NT2/D1 (cell line): Measurements from ENCODE around the gene TTYH2.

Experiments used
- DNase-seq: peaks from one replicate; pipeline ENCODE4 v3.0.0-alpha.2; 2011; ENCODE audit warnings: low read depth, low spot score
- H3K27me3 ChIP-seq: 2 replicates; pipeline ENCODE4 v1.6.0; 2011; ENCODE audit warnings: mild to moderate bottlenecking; ENCODE audit not compliant: insufficient read length, insufficient read depth
- H3K36me3 ChIP-seq: 2 replicates; pipeline ENCODE4 v1.6.1; 2011; ENCODE audit warnings: mild to moderate bottlenecking, low read length, mixed read lengths; ENCODE audit not compliant: insufficient read depth, insufficient read length
- H3K4me1 ChIP-seq: 2 replicates; pipeline ENCODE4 v1.5.1; 2011; ENCODE audit not compliant: insufficient read depth, insufficient read length
- H3K4me3 ChIP-seq: 2 replicates; pipeline ENCODE4 v1.5.1; 2011; ENCODE audit warnings: low read depth; ENCODE audit not compliant: insufficient read length
- H3K9ac ChIP-seq: 2 replicates; pipeline ENCODE4 v1.6.0; 2011; ENCODE audit warnings: low read depth; ENCODE audit not compliant: insufficient read length
- H3K9me3 ChIP-seq: 2 replicates; pipeline ENCODE4 v1.5.1; 2011; ENCODE audit warnings: mild to moderate bottlenecking, low read length; ENCODE audit not compliant: insufficient read depth
- SUZ12 ChIP-seq: IDR thresholded peaks from 2 replicates; pipeline ENCODE4 v1.6.1; 2011; ENCODE audit not compliant: insufficient read length, insufficient read depth; ENCODE audit errors: extremely low read depth
- YY1 ChIP-seq: IDR thresholded peaks from 2 replicates; pipeline ENCODE4 v1.6.1; 2011; ENCODE audit not compliant: insufficient read length, insufficient read depth
- ZNF274 ChIP-seq: IDR thresholded peaks from 2 replicates; pipeline ENCODE4 v1.6.1; 2011; ENCODE audit warnings: mild to moderate bottlenecking, low read depth, low read length

Gene TTYH2

DNA sequence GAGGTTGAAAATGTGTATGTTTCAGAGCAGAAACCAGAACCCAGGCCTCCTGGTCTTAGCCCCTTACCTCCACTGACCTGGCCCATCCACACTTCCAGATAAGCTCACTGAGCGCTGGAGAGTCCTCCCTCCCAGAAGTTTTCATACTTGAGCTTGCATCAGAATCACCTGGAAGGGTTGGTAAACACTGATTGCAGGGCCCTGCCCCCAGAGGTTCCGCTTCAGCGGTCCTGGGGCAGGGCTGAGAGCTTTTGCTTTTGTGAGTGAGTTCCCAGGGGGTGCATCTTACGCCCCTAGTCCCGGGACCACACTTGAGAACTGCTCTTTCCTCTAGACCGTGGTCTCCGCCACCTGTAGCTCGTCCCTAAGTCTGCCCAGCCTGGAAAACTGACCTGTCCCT lies 20.6 kb downstream of the TTYH2 start:
- no peak for TF ChIP-seq ZNF274
- TF ChIP-seq YY1, result no peak
- TF ChIP-seq SUZ12, result no peak
- Histone ChIP-seq H3K36me3 (peaks cover 2% of the 10 kb centered on the region), H3K4me3 (no peak overlapping the region), H3K4me1 (peaks cover 23% of the 10 kb centered on the region), H3K27me3 (no peaks in the 10 kb centered on the region), H3K9me3 (no peaks in the 10 kb centered on the region), H3K9ac (no peak overlapping the region)
- no peak for DNase-seq

DNA sequence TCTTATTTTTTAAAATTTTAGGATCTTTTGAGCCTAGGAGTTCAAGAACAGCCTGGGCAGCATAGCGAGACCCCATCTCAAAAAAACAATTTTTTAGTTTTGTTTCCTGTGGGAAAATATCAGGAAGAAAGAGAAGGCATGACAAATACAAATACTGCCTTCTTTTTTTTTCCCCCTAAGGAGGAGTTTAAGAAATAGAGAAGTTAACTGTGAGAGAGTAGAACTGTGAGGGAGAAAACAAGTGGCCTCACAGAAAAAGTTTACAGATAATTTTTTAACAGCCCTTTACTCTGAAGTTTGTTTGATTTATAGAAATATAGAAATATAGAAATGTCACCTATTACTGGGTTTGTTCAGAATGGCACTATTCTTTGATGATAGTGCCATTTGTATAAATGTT lies 21.1 kb downstream of the TTYH2 start:
- no peak overlapping the region for H3K9ac ChIP-seq
- no peaks in the 10 kb centered on the region for H3K36me3 ChIP-seq
- H3K27me3 ChIP-seq, result no peaks in the 10 kb centered on the region
- H3K9me3 ChIP-seq, result no peaks in the 10 kb centered on the region
- H3K4me3 ChIP-seq, result no peak overlapping the region
- peaks cover 26% of the 10 kb centered on the region for H3K4me1 ChIP-seq
- TF ChIP-seq SUZ12 (no peak), YY1 (no peak), ZNF274 (no peak)
- DNase-seq, result no peak

DNA sequence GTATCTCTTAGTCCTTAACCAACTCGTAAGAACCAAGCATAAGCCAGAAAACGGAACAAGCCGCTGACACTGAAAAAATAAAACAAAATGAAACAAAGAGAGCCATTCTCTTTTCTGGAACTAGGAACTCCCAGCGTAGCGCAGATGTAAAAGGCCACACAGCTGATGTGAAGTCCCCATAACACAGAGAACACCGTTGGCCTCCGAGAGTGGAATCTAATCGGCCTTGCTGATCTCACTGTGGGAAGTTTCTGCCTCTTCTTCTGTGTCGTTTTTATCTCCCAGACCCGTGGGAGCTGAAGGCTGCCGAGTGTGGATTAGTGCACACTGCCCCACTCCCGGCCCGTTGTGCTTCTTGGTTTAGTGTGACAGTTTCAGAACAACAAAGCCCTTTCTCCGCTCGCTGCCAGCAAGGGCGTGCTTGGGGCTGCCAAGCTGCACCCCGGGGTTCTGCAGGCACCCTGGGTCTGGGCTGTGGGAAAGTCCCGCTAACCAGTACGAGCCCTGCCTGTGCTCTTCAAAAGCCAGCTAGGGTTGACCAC lies 21.7 kb downstream of the TTYH2 start:
- Histone ChIP-seq H3K9me3 (no peaks in the 10 kb centered on the region), H3K4me1 (peaks cover 28% of the 10 kb centered on the region), H3K4me3 (no peak overlapping the region), H3K36me3 (no peaks in the 10 kb centered on the region), H3K9ac (no peak overlapping the region), H3K27me3 (no peaks in the 10 kb centered on the region)
- TF ChIP-seq ZNF274 (no peak), YY1 (no peak), SUZ12 (no peak)
- DNase-seq, result no peak

DNA sequence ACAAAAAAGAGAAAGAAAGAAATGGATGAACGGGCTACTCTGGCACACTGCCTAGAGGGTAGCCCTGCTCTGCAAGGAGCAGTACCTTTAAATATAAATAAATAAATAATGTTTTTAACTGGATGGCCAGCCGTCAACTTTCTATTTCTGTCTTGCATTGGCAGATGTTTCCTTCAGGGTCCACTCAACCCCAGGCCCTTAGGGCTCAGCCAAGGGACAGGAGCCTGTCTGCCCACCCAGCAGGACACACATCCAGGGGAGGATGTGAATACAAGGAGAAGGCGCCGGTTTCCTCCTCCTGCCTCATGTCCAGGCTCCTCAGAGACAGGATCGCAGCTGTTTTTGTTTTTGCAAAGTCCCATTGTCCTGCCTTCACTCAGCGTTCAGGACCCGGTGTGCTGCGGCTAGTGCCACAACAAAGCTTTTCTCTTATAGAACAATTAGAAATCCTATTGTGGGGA lies 22.6 kb downstream of the TTYH2 start:
- Histone ChIP-seq H3K36me3 (no peaks in the 10 kb centered on the region), H3K9ac (no peak overlapping the region), H3K9me3 (no peaks in the 10 kb centered on the region), H3K27me3 (no peaks in the 10 kb centered on the region), H3K4me1 (peaks cover 28% of the 10 kb centered on the region), H3K4me3 (no peak overlapping the region)
- no peak for DNase-seq
- TF ChIP-seq ZNF274 (no peak), YY1 (no peak), SUZ12 (no peak)

- Histone ChIP-seq H3K36me3 (no peaks in the 10 kb centered on the region), H3K9me3 (no peaks in the 10 kb centered on the region), H3K4me1 (peaks cover 24% of the 10 kb centered on the region), H3K9ac (no peak overlapping the region), H3K27me3 (peaks cover 2% of the 10 kb centered on the region), H3K4me3 (no peak overlapping the region)
- DNase-seq, result no peak
- TF ChIP-seq SUZ12, result no peak
- TF ChIP-seq ZNF274, result no peak
- TF ChIP-seq YY1, result no peak
These were observed 23.9 kb downstream of the TTYH2 start for GRCh38 chr17:74237321-74237720.

GRCh38 chr17:74239172-74239571 lies 25.8 kb downstream of the TTYH2 start:
- Histone ChIP-seq H3K27me3 (peaks cover 7% of the 10 kb centered on the region), H3K4me3 (no peak overlapping the region), H3K4me1 (peaks cover 16% of the 10 kb centered on the region), H3K9ac (no peak overlapping the region), H3K36me3 (no peaks in the 10 kb centered on the region), H3K9me3 (no peaks in the 10 kb centered on the region)
- no peak for TF ChIP-seq YY1
- no peak for TF ChIP-seq SUZ12
- no peak for TF ChIP-seq ZNF274
- DNase-seq, result no peak

GRCh38 chr17:74240618-74241205 lies 27.3 kb downstream of the TTYH2 start:
- no peak overlapping the region for H3K9ac ChIP-seq
- no peak for DNase-seq
- peaks cover 7% of the 10 kb centered on the region for H3K27me3 ChIP-seq
- H3K9me3 ChIP-seq, result no peaks in the 10 kb centered on the region
- no peaks in the 10 kb centered on the region for H3K36me3 ChIP-seq
- TF ChIP-seq SUZ12 (no peak), YY1 (no peak), ZNF274 (no peak)
- peaks cover 24% of the 10 kb centered on the region for H3K4me1 ChIP-seq
- H3K4me3 ChIP-seq, result no peak overlapping the region
